K562 (cell line): Measurements from ENCODE around the gene NAPA. TPM values are rescaled to one million over a fixed set of nuclear protein-coding genes. Genes with fewer than 3 reads are reported as not detected.

ENCODE experiments used
- ATAC-seq: fragments of 200-7000 bp; cut with Tn5 transposase; 3 replicates; pipeline ENCODE4 v1.9.1; 2020; ENCODE audit warnings: moderate library complexity
- BruUV-seq: library from RNA; stranded (reverse); fragments of 400-500 nt; replicated peaks from 2 replicates; lab custom pipeline; 2021; lab: Mats Ljungman, UMichigan
- CTCF ChIA-PET: fragments of 300-600 bp; formaldehyde crosslinking; extraction: SDS; loops from one replicate; lab custom pipeline; 2021; ENCODE audit warnings: low intra/inter-chr PET ratio; lab: Yijun Ruan, JAX
- POLR2A ChIA-PET: fragments of 300-600, 350-650 bp; sonication (Branson Sonifier 250); formaldehyde crosslinking; extraction: SDS; loops from one replicate; lab custom pipeline; 2021; ENCODE audit warnings: antibody characterized with exemption, inconsistent platforms; lab: Yijun Ruan, JAX
- DNase-seq, 4 experiments: peaks; one replicate each; pipeline versions ENCODE4 v3.0.0 to v3.0.0-alpha.2; 2011 to 2018; ENCODE audit warnings: low spot score in 3 of 4, mixed read lengths in 3 of 4; ENCODE audit errors: extremely low read depth in 1 of 4
- FAIRE-seq: peaks from 2 replicates; lab custom pipeline; 2011; peaks lifted over from hg19 to GRCh38; lab: Jason Lieb, UNC
- H2AFZ ChIP-seq: 2 replicates; pipeline ENCODE4 v1.6.0; 2011; ENCODE audit warnings: low read depth, low read length, control low read depth, inconsistent platforms
- H3K27ac ChIP-seq: fragments of 200-600 bp; 3 replicates; pipeline ENCODE4 v1.8.0; 2011; ENCODE audit warnings: low read depth, mild to moderate bottlenecking, control low read depth, inconsistent platforms, low read length, moderate library complexity, mixed read lengths; ENCODE audit errors: extremely low read depth
- H3K27me3 ChIP-seq, 2 experiments: fragments of 300-600 bp in 1 of 2; 2 replicates in 1 of 2; 3 replicates in 1 of 2; pipeline versions ENCODE4 v1.6.0 to v1.8.0; 2011; ENCODE audit warnings: inconsistent platforms in 2 of 2, low read length in 2 of 2, mild to moderate bottlenecking in 1 of 2, mixed read lengths in 1 of 2, moderate library complexity in 1 of 2; ENCODE audit not compliant: control insufficient read depth in 2 of 2, insufficient read depth in 2 of 2
- H3K36me3 ChIP-seq: fragments of 300-600 bp; 3 replicates; pipeline ENCODE4 v1.8.0; 2011; ENCODE audit warnings: mild to moderate bottlenecking, low read length, inconsistent platforms; ENCODE audit not compliant: control insufficient read depth, insufficient read depth
- H3K4me1 ChIP-seq, 2 experiments: fragments of 200-600 bp in 1 of 2; replicated peaks in 1 of 2; 2 replicates in 1 of 2; 3 replicates in 1 of 2; pipeline versions ENCODE4 v1.5.1 to v1.8.0; 2011; ENCODE audit warnings: inconsistent platforms in 2 of 2, low read length in 2 of 2, mild to moderate bottlenecking in 1 of 2, mixed read lengths in 1 of 2, moderate library complexity in 1 of 2; ENCODE audit not compliant: control insufficient read depth in 2 of 2, insufficient read depth in 2 of 2
- H3K4me2 ChIP-seq: 2 replicates; pipeline ENCODE4 v1.6.1; 2011; ENCODE audit warnings: low read length, control low read depth, inconsistent platforms, mixed read lengths; ENCODE audit not compliant: insufficient read depth
- H3K4me3 ChIP-seq: fragments of 200-600 bp; sonication (generic), shearing (Covaris generic); 2 replicates; pipeline ENCODE4 v1.5.1; 2016; ENCODE audit warnings: control low read depth, inconsistent platforms
- H3K79me2 ChIP-seq: fragments of 200-600 bp; 3 replicates; pipeline ENCODE4 v1.8.0; 2011; ENCODE audit warnings: low read length, inconsistent platforms; ENCODE audit not compliant: control insufficient read depth, insufficient read depth
- H3K9ac ChIP-seq, 2 experiments: 2 replicates each; pipeline versions ENCODE4 v1.6.0 to v1.6.1; 2011; ENCODE audit warnings: low read depth in 2 of 2, low read length in 2 of 2, control low read depth in 1 of 2, inconsistent platforms in 1 of 2, mild to moderate bottlenecking in 1 of 2, mixed read lengths in 1 of 2; ENCODE audit not compliant: insufficient read depth in 1 of 2
- H3K9me1 ChIP-seq: one replicate; pipeline ENCODE4 v1.6.0; 2011; ENCODE audit warnings: inconsistent platforms, mild to moderate bottlenecking, low read length, moderate library complexity; ENCODE audit not compliant: control insufficient read depth, insufficient read depth
- H3K9me3 ChIP-seq: replicated peaks from 2 replicates; pipeline ENCODE4 v1.5.1; 2011; ENCODE audit warnings: low read depth, low read length, inconsistent platforms; ENCODE audit not compliant: control insufficient read depth, insufficient read depth
- H4K20me1 ChIP-seq: replicated peaks from 2 replicates; pipeline ENCODE4 v1.6.1; 2011; ENCODE audit warnings: low read length, inconsistent platforms, mixed read lengths; ENCODE audit not compliant: control insufficient read depth, insufficient read depth
- C11orf30 ChIP-seq: fragments of 450-650 bp; IDR thresholded peaks from 2 replicates; pipeline ENCODE4 v1.6.1; 2016; ENCODE audit warnings: low read depth, mild to moderate bottlenecking
- GTF2E2 ChIP-seq: fragments of 200-800 bp; sonication (Bioruptor generic); IDR thresholded peaks from 2 replicates; pipeline ENCODE4 v1.6.1; 2016; ENCODE audit warnings: missing genetic modification characterization, missing compliant biosample characterization
- L3MBTL2 ChIP-seq: fragments of 450-650 bp; IDR thresholded peaks from 2 replicates; pipeline ENCODE4 v1.6.1; 2016; ENCODE audit warnings: mild to moderate bottlenecking, moderate library complexity
- MAFF ChIP-seq: IDR thresholded peaks from 2 replicates; pipeline ENCODE4 v1.6.1; 2012; ENCODE audit warnings: low read length, improper control_type of control experiment
- MAFG ChIP-seq: fragments of 450-650 bp; conservative IDR thresholded peaks from 2 replicates; pipeline ENCODE4 v1.6.1; 2016; ENCODE audit warnings: missing genetic modification characterization, missing compliant biosample characterization
- PKNOX1 ChIP-seq: fragments of 450-650 bp; IDR thresholded peaks from 2 replicates; pipeline ENCODE4 v1.6.1; 2016
- RAD51 ChIP-seq: fragments of 450-650 bp; IDR thresholded peaks from 2 replicates; pipeline ENCODE4 v1.7.1; 2016; ENCODE audit warnings: low read depth, mild to moderate bottlenecking, borderline replicate concordance
- RBFOX2 ChIP-seq: fragments of 200-400 bp; formaldehyde crosslinking; IDR thresholded peaks from 2 replicates; pipeline ENCODE4 v1.6.1; 2017; ENCODE audit warnings: low read depth, mild to moderate bottlenecking, low read length, moderate library complexity
- SMAD2 ChIP-seq: fragments of 150-350 bp; IDR thresholded peaks from 2 replicates; pipeline ENCODE4 v1.6.1; 2014; ENCODE audit warnings: low read depth, mild to moderate bottlenecking, low read length
- THAP7 ChIP-seq: fragments of 250-450 bp; sonication (Bioruptor Pico); IDR thresholded peaks from 2 replicates; pipeline ENCODE4 v1.5.0; 2021
- ZNF316 ChIP-seq: fragments of 450-650 bp; IDR thresholded peaks from 2 replicates; pipeline ENCODE4 v1.6.1; 2016
- WGBS: fragments of 100-300 bp; shearing (Covaris generic); methylation state at CpG from one replicate; pipeline ENCODE4 v1.1.6; 2016; ENCODE audit warnings: low coverage, mixed read lengths; ENCODE audit not compliant: insufficient coverage; ENCODE audit errors: missing lambda C conversion rate; 5-methylcytosine and 5-hydroxymethylcytosine counted together
- in situ Hi-C: fragments of 300-500 bp; cut with MboI; formaldehyde crosslinking; loops from 4 replicates; pipeline ENCODE4 v1.15.0; 2018; ENCODE audit warnings: inconsistent platforms, mixed read lengths
- intact Hi-C: fragments of 100-400 bp; cut with micrococcal nuclease; formaldehyde crosslinking; loops from 2 replicates; pipeline ENCODE4 v1.14.2; 2022
- polyA plus RNA-seq, 8 experiments: library from polyadenylated mRNA; depleted of rRNA in 4 of 8; stranded (reverse) in 5 of 8; unstranded in 3 of 8; fragments of >200 nt; fragmentation: Nextera tagmentation in 2 of 8; fragmentation: Illumina TruSeq in 1 of 8; extraction: Ambion mirVana in 2 of 8; extraction: Trizol in 1 of 8; gene quantifications; 2 replicates each; pipeline versions ENCODE4 v1.2.1 to v1.2.3, GENCODE V29; 2011 to 2014; ENCODE audit warnings: inconsistent platforms in 1 of 8, missing spikeins in 1 of 8
- total RNA-seq, 7 experiments: library from RNA; depleted of rRNA in 6 of 7; stranded (reverse); fragments of >200 nt in 6 of 7; fragmentation: Illumina TruSeq in 2 of 7; extraction: Trizol in 2 of 7; gene quantifications; 2 replicates each; pipeline versions ENCODE4 v1.2.1 to v1.2.3, GENCODE V29; 2011 to 2021; ENCODE audit warnings: low replicate concordance in 1 of 7
- TF ChIP-seq, protein P1 (sequence below): fragments of 450-650 bp; IDR thresholded peaks from 2 replicates; pipeline ENCODE4 v1.6.1; 2017; ENCODE audit warnings: antibody characterized with exemption
- TF ChIP-seq, protein P2 (sequence below), 2 experiments: fragments of 150-350 bp in 1 of 2; IDR thresholded peaks; 2 replicates each; pipeline ENCODE4 v1.6.1; 2012 to 2016; ENCODE audit warnings: low read depth in 2 of 2, low read length in 2 of 2, mild to moderate bottlenecking in 1 of 2, moderate library complexity in 1 of 2

The NAPA gene
- total and polyA plus RNA-seq, 9 of the 15 experiments (the other 6 are each of a cell fraction or from before 2014, with no cell fraction given) = 5.4 to 98.6 (median 77.5) TPM

DNA sequence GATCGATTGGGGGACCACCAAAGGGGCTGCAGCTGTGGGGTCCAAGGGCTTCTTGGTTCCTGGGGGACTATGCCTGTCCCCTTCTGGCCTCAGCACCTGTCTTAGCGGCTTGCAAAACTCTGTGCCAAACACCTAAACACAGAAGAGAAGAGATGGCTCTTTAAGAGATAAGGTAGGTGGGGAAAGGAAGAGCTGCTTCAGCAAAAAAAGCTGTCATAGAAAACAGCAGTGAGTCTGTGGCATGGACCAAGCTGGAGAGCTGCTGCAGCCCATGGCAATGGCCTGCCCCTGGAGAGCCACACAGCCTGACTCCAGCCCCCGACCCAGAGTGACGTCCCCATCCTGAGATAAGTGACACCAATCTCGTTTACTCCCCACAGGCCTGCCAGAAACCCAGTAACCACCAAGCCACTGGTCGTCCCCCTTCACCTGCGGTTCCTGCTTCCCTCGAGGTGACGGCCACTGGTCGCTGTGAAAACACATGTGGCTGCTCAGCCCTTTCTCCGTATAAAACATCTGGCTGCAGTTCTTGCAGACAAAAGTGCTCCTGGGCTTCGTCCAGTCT is 25.0 kb upstream of the NAPA start:
- Histone ChIP-seq H2AFZ (peak overlapping the region; percentile 33; the same call in 1 of the 2 replicates), H3K79me2 (no peaks in the 10 kb centered on the region), H3K36me3 (no peaks in the 10 kb centered on the region), H3K9ac (peak overlapping the region in 1 of 2 experiments; percentile 62; a peak in 2 of 4 replicates), H4K20me1 (no peaks in the 10 kb centered on the region), H3K27me3 (peaks cover 6 to 11% of the 10 kb centered on the region in 2 experiments), H3K4me3 (no peak overlapping the region), H3K9me3 (no peaks in the 10 kb centered on the region), H3K9me1 (no peaks in the 10 kb centered on the region), H3K27ac (no peak overlapping the region), H3K4me2 (peak overlapping the region; percentile 23; the same call in 1 of the 2 replicates), H3K4me1 (peaks cover 3 to 24% of the 10 kb centered on the region in 2 experiments; a peak in 4 of 5 replicates)
- DNase-seq = no peak
- ChIA-PET POLR2A (interaction anchor here (0.5 to 1.4 kb wide), 6 partner anchors 8 to 377 kb away, joined by 3 to 6 read pairs (median 4); no protein-coding TSS in a partner anchor), CTCF (no interaction called here)
- in situ Hi-C loops (no loop called here), intact Hi-C loops (no loop called here)
- FAIRE-seq = peak; percentile 23
- ATAC-seq = peak; percentile 42
- BruUV-seq = no TSS peak
- WGBS = 12% methylated on average over 12 of the region's 12 CpGs
- peak; percentile 84 for TF ChIP-seq C11orf30
- TF ChIP-seq, protein P1, sequence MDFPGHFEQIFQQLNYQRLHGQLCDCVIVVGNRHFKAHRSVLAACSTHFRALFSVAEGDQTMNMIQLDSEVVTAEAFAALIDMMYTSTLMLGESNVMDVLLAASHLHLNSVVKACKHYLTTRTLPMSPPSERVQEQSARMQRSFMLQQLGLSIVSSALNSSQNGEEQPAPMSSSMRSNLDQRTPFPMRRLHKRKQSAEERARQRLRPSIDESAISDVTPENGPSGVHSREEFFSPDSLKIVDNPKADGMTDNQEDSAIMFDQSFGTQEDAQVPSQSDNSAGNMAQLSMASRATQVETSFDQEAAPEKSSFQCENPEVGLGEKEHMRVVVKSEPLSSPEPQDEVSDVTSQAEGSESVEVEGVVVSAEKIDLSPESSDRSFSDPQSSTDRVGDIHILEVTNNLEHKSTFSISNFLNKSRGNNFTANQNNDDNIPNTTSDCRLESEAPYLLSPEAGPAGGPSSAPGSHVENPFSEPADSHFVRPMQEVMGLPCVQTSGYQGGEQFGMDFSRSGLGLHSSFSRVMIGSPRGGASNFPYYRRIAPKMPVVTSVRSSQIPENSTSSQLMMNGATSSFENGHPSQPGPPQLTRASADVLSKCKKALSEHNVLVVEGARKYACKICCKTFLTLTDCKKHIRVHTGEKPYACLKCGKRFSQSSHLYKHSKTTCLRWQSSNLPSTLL = no peak
- TF ChIP-seq, protein P2, sequence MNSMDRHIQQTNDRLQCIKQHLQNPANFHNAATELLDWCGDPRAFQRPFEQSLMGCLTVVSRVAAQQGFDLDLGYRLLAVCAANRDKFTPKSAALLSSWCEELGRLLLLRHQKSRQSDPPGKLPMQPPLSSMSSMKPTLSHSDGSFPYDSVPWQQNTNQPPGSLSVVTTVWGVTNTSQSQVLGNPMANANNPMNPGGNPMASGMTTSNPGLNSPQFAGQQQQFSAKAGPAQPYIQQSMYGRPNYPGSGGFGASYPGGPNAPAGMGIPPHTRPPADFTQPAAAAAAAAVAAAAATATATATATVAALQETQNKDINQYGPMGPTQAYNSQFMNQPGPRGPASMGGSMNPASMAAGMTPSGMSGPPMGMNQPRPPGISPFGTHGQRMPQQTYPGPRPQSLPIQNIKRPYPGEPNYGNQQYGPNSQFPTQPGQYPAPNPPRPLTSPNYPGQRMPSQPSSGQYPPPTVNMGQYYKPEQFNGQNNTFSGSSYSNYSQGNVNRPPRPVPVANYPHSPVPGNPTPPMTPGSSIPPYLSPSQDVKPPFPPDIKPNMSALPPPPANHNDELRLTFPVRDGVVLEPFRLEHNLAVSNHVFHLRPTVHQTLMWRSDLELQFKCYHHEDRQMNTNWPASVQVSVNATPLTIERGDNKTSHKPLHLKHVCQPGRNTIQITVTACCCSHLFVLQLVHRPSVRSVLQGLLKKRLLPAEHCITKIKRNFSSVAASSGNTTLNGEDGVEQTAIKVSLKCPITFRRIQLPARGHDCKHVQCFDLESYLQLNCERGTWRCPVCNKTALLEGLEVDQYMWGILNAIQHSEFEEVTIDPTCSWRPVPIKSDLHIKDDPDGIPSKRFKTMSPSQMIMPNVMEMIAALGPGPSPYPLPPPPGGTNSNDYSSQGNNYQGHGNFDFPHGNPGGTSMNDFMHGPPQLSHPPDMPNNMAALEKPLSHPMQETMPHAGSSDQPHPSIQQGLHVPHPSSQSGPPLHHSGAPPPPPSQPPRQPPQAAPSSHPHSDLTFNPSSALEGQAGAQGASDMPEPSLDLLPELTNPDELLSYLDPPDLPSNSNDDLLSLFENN (IDR thresholded peaks at IDR 0.05; ENCODE audit: low read depth in 2 of 2, low read length in 2 of 2) = no peak
- no peak for TF ChIP-seq RBFOX2
- TF ChIP-seq THAP7 (CRISPR knock-in tag) = no peak
- peak; percentile 34; the same call in 1 of the 2 replicates for TF ChIP-seq MAFF
- no peak for TF ChIP-seq SMAD2
- peak; percentile 74 for TF ChIP-seq MAFG (tag)
- TF ChIP-seq PKNOX1 = peak; percentile 42; the same call in 1 of the 2 replicates
- peak; percentile 86 for TF ChIP-seq ZNF316
- TF ChIP-seq L3MBTL2 = peak; percentile 25; the same call in 1 of the 2 replicates
- no peak for TF ChIP-seq RAD51
- TF ChIP-seq GTF2E2 (tag) = no peak
